Measurements from ENCODE around the gene CLIC5.

Gene CLIC5

GRCh38 chr6:45990162-45990561 lies 25.5 kb downstream of the CLIC5 start:
- no peak for DNase-seq

GRCh38 chr6:45988635-45989034 lies 27.0 kb downstream of the CLIC5 start:
- DNase-seq = no peak

- no peak for DNase-seq
These were observed 27.8 kb downstream of the CLIC5 start for GRCh38 chr6:45987856-45988255.

GRCh38 chr6:45986746-45987274 lies 28.9 kb downstream of the CLIC5 start:
- DNase-seq = no peak

GRCh38 chr6:45984788-45985425 lies 30.8 kb downstream of the CLIC5 start:
- no peak for DNase-seq

GRCh38 chr6:45984347-45984746 lies 31.3 kb downstream of the CLIC5 start:
- DNase-seq = no peak

GRCh38 chr6:45983062-45983461 lies 32.6 kb downstream of the CLIC5 start:
- DNase-seq = no peak

- DNase-seq = no peak
These were observed 33.2 kb downstream of the CLIC5 start for GRCh38 chr6:45982280-45983036.

- no peak for DNase-seq
These were observed 34.6 kb downstream of the CLIC5 start for GRCh38 chr6:45981046-45981445.

GRCh38 chr6:45979311-45979710 lies 36.3 kb downstream of the CLIC5 start:
- DNase-seq = no peak

- no peak for DNase-seq
These were observed 41.1 kb downstream of the CLIC5 start for GRCh38 chr6:45974596-45974995.

GRCh38 chr6:45972795-45973503 lies 42.7 kb downstream of the CLIC5 start:
- no peak for DNase-seq

GRCh38 chr6:45971287-45971686 lies 44.4 kb downstream of the CLIC5 start:
- no peak for DNase-seq

GRCh38 chr6:45970326-45970725 lies 45.3 kb downstream of the CLIC5 start:
- DNase-seq = no peak

- DNase-seq = no peak
These were observed 45.8 kb downstream of the CLIC5 start for GRCh38 chr6:45969883-45970282.

GRCh38 chr6:45969026-45969425 lies 46.6 kb downstream of the CLIC5 start:
- no peak for DNase-seq

GRCh38 chr6:45967363-45967762 lies 48.3 kb downstream of the CLIC5 start:
- DNase-seq = no peak

GRCh38 chr6:45966797-45967196 lies 48.9 kb downstream of the CLIC5 start:
- no peak for DNase-seq

GRCh38 chr6:45966340-45966739 lies 49.3 kb downstream of the CLIC5 start:
- DNase-seq = no peak

GRCh38 chr6:45965792-45966191 lies 49.9 kb downstream of the CLIC5 start:
- DNase-seq = no peak

- no peak for DNase-seq
These were observed 50.7 kb downstream of the CLIC5 start for GRCh38 chr6:45965007-45965406.

GRCh38 chr6:45964300-45964699 lies 51.4 kb downstream of the CLIC5 start:
- DNase-seq = no peak

GRCh38 chr6:45963896-45964295 lies 51.8 kb downstream of the CLIC5 start:
- no peak for DNase-seq

GRCh38 chr6:45961125-45961524 lies 54.5 kb downstream of the CLIC5 start:
- no peak for DNase-seq

All from CD4-positive, alpha-beta T cell treated with Interleukin-4 for 4 hours (primary cell).